Measurements from ENCODE around the gene SUN2. TPM values are rescaled to one million over a fixed set of nuclear protein-coding genes. Genes with fewer than 3 reads are reported as not detected.
A peak's percentile ranks its signal among the peaks of the same experiment; 100 is the strongest.

The SUN2 gene
- total RNA-seq, 1 experiment from 2014 or later = 67.3 TPM

DNA sequence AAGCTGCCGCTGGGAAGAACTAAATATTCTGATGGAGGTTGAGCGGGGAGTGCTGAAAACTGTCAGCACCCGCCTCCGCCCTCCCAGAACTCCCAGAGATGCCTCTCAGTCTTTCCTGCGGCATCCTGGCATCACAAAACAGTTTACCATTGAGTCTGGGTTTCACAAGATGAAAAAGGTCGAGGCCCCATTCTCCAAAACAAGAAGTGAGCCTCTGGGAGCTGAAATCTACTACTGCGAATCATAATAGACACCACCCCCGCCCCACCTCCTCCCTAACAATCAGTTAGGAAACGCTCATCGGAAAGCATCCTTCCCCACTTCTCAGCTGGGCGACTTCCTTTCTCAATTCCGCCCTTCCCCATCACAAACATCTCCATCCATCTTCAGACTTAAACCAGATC is 1.0 kb downstream of the SUN2 start:
- DNase-seq (ENCODE audit: low read depth) = no peak

DNA sequence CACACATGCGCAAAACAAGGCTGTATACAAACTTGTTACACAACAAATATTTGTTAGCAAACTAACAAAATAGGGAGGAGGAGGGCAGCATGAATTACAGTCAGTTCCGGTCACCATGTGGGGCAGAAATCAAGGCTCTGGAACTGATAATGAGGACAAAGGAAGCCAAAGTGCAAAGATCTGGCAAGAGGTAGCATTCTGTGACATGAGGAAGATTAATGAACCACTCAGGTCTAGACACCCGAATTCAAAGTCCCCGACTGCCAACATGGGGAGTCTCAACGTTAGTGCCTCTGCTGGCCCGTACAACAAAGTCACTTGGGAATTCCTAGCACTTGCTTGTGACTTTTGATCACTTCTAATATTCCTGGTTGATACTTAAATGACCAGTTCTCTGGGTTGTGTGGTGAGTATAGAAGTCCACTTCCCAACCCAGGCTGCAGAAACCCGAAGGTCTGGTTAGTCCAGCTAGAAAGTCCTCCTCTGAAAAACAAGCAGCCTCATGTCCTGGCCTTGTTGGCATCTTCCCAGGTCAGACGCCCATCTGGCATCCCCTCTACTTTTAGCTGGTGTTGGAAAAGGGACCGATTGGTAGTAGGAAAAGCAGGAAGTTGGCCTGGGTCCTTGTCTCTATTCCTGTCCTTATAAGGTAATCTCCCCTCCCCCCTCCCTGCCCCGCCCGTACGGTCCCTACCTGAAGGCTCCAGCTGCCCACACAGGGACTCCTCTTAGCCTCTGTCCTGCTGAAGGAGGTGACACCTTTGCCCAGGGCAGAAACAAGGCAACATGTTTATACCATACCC is 1.6 kb downstream of the SUN2 start:
- no peak for DNase-seq (ENCODE audit: low read depth)

DNA sequence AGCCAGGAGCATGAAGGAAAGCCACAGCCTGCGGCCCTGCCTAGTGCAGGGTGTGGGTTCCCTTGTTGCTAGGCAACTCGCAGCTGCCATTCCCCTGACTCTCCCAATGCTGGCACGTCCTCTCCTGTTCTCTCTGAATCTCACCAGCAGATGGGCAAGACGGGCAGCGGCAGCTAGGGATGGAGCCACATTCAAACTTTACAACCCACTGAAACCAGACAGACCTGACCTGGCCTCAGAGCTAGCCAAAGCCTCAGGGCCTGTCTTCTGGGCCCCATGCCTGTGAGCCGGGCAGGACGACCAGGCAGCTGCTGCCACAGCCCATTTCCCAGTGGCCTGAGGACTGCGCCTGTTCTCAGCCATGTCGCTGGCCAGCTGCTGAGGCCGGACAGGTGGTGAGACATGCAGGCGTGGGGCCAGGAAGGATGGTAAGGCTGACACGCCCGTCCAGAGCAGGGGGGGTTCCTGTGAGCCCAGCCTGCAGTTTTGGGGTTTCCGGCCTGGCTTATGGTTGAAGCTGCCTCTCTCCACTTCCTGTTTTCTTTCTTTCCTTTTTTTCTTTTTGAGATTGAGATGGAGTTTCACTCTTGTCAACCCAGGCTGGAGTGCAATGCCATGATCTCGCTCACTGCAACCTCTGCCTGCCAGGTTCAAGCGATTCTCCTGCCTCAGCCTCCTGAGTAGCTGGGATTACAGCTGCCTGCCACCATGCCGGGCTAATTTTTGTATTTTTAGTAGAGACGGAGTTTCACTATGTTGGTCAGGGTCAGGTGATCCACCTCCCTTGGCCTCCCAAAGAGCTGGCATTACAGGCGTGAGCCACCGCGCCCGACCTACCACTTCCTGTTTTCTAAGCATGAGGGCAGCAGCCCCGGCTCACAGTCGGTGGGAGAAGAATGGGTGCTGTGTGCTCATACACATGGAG is 4.1 kb downstream of the SUN2 start:
- DNase-seq (ENCODE audit: low read depth) = no peak

DNA sequence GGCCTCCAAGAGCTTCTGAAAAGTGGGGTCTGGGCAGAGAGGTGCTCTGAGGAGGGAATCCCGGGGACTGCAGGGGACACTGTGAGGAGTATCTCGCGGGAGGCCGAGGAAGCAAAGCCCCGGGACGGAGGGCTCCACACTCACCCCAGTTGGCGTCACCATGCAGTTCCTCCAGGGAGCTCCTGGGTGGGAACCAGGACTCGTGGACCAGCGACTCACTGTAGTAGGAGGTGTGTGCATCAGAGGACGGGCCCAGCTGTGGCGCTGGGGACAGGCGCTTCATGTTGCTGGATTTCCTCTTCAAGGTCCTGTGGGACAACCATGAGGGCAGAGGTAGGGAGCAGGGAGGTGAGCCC is 4.8 kb downstream of the SUN2 start:
- DNase-seq (ENCODE audit: low read depth) = no peak

DNA sequence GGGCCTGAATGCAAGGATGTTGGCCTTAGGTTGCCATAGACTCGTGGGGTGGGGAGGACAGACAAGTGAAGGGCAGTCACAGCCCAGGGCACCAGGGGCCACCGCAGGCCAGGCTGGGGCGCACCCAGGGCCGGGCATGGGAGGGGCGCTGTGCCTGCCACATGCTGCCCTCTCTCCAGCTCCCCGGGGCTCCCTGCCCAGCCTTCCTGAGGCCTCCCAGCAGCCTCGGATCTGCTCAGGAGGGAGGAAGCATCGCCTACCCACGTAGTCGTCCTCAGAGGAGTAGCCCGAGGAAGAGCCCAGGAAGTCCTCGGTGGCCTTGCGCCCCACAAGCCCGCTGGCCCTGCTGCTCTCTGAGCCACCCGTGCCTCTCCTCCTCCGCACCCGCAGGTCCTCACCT is 5.2 kb downstream of the SUN2 start:
- DNase-seq (ENCODE audit: low read depth) = no peak

DNA sequence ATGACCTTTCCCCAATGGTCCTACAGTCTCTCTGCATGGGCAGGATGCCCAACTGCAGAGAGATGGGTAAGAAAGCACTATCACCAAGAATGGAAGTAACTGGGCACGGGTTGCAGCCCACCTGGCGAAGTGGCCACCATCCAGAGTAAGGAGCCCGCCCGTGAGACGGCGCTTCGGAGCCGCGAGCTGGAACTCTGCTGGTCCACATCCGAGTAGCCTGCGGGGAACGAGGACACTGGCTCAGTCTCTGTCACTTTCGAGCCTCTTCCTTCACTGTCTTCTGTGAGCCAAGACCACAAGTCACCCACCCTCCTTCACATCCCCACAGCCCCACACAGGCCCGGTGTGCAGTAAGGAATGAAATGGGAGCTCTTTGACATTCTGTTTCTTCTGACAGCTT is 5.7 kb downstream of the SUN2 start:
- DNase-seq (ENCODE audit: low read depth) = no peak

DNA sequence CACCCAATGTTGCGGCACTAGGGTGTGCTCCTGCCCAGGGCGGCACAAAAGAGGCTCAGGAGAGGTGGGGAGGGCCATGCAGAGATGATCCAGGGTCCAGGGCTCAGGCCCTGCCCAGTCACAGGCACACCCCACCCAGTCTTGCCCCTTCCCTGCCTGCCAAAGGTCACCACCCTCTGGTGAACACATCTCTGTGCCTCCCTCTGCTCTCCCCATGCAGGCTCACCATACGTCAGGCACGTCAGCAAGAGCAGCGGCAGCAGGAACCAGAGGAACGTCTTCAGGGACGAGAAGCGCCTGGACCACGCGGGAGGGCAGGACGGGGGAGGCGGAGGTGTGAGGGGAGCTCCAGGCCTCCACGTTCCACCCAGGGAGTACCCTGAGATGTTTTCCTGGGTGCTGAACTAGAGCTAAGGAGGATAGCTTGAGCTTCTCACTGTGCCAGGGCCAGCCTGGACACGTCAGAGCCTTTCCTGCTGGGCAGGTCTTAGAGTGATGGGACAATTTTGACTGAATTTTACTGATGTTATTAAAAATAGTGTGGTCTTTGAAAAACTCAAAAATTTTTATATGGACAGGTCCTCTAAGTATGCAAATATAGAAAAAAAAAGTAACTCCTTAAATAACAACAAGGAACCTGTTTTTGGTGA is 7.2 kb downstream of the SUN2 start:
- no peak for DNase-seq (ENCODE audit: low read depth)

DNA sequence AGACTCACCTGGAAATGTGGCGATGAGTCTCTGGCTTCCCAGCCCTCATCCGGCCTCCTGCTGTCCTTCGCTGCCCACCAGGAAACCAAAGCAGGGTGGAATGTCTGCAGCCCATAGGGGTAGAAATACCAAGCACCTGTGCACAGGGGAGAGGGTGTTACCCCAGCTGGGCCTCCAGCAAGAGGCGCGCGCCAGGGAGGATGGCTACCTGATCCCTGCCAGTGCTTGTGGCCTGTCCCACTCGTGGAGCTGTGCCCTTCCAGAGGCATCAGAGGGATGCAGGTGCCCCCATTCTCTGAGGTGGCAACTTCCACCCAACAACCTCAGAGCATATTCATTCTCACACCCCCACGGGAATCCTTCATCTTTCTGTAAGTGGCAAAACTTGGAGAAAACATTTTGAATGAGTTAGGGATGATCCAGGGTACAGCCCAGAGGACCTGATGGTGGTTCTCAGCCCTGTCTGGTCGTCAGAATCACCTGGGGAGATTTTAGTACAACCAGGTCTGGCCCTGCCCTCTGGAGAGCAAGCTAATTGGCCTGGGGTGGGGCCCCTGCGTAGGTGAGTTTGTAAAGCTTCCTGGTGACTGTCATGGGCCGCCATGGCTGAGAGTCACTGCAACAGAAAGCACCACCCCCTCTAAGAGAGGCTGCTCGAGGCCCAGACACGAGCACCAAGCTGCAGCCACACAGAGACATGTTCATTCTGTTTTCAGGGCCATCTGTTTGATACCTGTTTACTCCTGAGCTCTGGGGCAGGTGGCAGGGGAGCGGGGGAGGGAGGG is 9.9 kb downstream of the SUN2 start:
- no peak for DNase-seq (ENCODE audit: low read depth)

DNA sequence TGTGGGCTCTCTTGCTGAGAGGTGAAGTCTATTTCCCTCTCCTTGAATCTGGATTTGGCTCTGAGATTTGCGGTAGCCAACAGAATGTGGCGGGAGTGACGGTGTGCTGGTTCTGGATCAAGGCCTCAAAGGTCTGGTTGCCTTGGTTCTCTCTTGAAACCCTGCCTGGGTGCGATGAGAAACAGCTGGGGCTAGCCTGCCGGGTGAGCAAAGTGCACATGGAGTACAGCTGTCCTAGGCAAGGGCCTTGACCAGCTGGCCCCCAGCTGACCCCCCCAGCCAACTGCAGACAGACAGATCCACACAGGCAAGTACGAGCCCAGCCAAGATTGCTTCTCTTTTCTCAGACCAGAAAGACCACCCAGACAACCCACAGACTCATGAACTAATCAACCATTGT is 10.8 kb downstream of the SUN2 start:
- no peak for DNase-seq (ENCODE audit: low read depth)

DNA sequence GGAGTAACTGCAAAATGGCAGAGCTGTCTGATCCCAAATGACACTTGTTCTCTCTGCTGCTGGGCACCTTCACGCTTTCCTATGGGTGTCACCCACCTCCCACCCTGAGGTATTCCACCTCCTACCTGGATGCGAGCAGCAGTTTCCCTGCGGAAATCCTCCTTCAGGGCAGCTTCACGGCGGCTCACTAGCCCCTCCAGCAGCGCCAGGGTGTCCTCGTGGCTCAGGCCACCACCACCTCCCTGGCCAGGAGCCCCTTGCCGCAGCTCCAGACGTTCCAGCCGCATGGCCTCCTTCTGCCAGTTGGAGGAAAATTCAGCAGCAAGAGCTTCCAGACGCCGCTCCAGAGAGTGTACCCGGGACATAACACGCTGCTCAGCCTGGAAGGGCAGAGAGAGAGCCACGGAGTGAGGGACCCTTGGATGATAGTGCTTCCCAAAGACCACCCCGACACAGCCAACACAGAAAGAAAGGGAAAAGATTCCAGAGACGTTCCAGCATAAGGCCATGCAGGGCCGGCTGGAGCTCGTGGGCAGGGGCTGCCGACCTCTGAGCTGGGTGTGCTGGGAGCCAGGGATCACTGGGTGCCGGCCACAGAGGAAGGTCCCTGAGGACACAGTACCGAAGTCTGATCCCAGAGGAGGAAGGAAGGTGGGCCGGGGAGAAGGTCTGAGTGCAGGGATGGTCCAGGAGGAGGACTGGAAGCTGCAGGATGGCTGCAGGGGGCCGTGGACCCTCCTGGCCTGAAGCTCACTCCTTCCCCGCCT is 13.4 kb downstream of the SUN2 start:
- no peak for DNase-seq (ENCODE audit: low read depth)

DNA sequence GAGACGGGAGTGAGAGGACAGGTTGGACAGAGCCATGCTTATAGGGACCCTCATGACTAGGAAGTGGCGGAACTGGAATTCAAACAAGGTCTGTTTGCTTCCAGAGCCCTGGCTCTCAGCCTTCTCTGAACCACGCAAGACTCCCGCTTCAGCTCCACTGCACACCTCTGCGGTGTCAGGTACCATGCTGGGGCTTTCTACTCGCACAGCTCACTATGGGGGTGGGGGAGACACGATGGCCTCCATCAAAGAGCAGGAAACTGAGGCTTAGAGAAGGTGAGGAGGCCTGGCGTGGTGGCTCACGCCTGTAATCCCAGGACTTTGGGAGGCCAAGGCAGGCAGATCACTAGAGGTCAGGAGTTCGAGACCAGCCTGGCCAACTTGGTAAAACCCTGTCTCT is 14.2 kb downstream of the SUN2 start:
- DNase-seq (ENCODE audit: low read depth) = no peak

DNA sequence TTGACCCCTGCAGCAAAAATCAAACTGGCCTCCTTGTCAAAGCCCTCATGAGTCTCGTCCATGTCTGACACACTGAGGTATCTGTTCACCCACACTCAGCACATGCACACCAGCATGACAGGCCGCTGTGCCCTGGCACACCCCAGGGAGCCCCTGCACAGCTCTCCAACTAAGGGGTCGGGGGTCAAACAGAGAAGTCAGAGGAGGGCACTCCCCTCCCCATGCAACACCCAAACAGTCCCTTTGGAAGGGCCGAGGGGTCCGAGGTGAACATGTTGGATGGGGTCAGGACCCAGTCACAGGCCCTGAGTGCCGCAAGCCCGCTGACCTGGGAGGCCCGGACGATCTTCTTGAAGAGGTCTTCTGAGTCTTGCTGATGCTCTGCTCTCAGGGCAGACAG is 14.6 kb downstream of the SUN2 start:
- DNase-seq (ENCODE audit: low read depth) = no peak

DNA sequence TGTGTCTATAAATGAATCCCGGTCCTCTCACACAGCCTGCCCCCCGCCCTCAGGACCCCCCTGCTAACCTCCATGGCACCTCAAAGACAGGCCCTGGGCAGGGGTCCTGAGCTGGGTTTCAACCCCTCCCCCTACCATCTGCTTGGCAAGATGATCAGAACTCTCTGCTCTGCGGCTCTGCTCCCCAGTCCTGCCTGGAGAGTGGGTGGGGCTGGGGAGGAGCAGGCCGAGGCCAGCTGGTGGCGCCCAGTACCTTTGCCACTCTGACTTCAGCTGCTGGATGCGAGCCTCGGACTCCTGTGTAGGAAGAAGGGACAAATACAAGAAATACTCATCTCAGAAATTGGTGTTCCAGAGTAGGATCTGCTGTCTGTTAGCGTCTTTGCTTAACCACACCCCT is 15.0 kb downstream of the SUN2 start:
- DNase-seq (ENCODE audit: low read depth) = no peak

DNA sequence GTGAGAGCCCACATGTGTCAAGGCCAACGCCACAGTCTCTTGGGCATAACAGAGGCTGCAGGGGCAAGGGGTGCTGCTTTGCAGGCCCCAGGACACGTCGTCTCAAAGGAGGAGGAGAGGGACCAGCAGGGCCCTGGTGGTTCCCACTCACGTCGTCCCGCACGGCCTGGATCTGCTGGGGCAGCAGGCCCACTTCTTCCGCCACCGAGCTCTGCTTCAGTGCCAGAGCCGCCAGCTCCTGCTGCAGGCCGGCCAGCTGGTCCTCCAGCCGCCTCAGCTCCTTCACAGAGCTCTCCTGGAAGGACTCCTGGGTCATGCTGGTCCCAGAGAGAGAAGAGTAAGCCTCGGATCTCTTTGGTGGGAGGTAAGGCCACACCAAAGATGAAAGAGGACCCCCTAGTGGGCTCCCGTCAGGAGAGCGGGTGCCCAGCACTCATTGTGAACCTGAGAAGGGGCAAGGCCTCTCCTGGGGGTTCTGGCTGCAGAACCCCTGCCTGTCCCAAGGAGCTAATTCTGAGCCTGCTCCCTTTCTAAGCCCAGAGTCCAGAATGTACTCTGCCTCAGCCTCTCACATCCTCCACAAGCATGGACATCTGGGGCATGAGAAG is 15.6 kb downstream of the SUN2 start:
- no peak for DNase-seq (ENCODE audit: low read depth)

DNA sequence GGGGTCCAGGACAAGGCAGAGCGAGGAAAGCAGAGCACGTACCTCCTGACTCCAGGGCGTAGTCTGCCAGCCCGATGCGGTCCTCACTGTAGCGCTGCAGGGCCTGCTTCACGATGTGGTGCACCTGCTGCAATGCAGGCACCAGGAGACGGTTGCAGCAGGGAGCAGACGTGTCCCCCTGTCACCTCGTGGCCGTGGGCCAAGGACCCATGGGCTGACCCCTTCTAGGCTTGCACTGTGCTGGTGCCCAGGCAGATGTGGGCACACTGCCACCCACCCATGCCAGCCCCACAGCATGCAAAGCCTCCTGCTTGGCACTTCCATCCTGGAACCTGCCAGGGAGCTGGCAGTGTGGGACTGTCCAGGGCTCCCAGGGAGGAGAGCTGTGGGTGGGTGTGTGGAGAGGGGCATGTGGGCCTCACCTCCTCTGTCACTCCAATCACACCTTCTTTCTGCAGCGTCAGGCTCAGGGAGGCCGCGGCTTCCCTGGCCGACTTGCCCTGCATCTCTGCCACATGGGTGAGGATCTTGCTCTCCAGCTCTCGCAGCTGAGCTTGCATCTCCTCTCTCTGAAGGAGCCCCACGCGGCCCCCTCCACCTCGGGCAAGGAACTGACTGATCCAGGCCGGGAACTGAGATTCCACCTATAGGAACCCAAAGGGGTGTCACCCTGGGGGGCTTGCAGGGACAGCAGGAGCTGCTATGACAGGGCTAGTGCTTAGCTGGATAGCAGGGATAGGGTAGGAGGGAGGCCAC is 16.3 kb downstream of the SUN2 start:
- DNase-seq (ENCODE audit: low read depth) = no peak

DNA sequence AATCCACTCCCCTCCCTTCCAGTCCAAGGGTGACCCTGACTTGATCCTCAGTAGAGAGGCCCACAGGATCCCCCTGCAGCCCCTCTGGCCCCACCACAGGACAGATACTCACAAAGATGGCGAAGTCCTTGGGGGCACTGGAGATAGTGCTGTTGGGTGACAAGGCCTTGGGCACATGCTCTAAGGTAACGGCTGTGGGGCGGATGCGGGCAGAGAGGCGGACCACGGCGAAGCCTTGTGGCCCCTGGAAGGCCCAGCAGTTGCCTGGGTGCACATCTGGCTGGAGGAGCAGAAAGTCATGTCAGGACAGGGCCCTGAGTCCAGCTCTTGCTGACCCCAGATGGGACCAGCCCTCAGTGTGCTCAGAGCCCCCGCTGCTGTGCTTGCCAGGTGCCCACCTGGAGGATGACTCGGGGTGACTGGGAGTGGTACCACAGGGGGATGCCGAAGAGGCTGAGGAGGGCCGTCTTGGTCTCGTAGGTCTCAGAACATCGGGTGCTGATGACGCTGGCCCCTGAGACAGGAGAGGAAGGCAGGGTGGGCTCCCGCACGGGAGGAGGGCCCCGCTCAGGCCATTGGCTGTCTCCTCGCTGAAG is 17.2 kb downstream of the SUN2 start:
- DNase-seq (ENCODE audit: low read depth) = no peak

DNA sequence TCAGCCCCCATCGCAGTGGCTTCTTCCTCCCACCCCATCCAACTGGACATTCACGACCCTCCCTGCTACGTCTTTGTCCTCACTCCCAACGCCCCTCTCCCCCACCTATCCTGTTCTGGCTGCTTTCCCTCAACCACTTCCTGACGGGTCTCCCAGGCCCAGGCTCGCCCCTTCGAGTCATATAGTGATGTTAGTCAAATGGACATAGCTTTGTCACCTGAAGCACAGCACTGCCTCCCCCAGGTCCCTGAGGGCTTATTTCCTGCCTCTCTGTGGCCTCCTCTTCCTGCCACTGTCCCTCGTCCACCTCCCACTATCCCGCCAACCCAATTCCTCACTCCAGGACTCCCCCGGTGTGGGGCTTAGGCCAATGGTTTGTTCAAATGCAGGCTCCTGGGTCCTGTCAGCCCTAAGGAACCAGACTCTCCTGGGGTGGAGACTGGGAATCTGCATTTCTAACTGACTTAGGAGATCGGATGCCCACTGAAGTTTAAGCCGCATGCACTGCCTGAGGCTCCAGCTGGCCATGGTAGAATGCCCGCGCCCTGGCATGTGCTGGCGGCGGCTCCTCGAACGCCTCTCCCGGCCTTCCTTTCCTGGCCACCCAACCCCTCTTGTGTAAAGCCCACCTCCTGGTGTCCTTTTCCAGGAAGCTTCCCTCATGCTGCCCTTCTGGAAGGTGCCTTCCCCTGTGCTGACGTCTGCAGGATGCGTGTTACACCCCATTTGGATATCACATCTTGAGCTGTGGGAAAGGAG is 18.3 kb downstream of the SUN2 start:
- peak; percentile 51 for DNase-seq (ENCODE audit: low read depth)

DNA sequence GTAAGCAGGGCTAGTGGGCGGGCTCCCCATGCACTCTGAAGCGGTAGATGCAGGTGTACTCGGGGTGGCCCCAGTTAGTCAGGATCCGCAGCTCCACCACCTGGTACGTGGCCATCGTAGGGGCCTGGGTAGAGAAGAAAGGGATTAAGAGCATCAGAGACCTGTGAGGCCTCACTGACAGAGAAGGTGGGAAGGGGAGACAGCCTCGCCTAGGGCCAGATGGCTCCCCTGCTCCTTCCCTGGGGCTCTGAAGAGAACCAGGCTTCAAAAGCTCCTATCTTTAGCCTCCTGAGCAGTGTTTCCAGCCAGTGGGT is 19.6 kb downstream of the SUN2 start:
- no peak for DNase-seq (ENCODE audit: low read depth)
